Measurements from ENCODE around the gene ADARB2.

- TF ChIP-seq CTCF (IDR thresholded peaks at IDR 0.05) (no peak), EP300 (IDR thresholded peaks at IDR 0.05) (no peak), POLR2A (IDR thresholded peaks at IDR 0.05) (no peak)
Measured at GRCh38 chr10:1209355-1209979, 527.9 kb downstream of the ADARB2 start.
